ENCODE data around the gene FILIP1. TPM values are rescaled to one million over a fixed set of nuclear protein-coding genes. Genes with fewer than 3 reads are reported as not detected.

The FILIP1 gene
- polyA plus RNA-seq, 3 donors = not detected

- no peaks in the 10 kb centered on the region for H3K4me1 ChIP-seq (ENCODE audit: control insufficient read depth in 1 of 2, insufficient read depth in 2 of 2, low read length in 2 of 2)
- peaks cover 0 to 8% (median 3%) of the 10 kb centered on the region in 7 donors for H3K9me3 Mint-ChIP-seq
- TF ChIP-seq, protein P1, sequence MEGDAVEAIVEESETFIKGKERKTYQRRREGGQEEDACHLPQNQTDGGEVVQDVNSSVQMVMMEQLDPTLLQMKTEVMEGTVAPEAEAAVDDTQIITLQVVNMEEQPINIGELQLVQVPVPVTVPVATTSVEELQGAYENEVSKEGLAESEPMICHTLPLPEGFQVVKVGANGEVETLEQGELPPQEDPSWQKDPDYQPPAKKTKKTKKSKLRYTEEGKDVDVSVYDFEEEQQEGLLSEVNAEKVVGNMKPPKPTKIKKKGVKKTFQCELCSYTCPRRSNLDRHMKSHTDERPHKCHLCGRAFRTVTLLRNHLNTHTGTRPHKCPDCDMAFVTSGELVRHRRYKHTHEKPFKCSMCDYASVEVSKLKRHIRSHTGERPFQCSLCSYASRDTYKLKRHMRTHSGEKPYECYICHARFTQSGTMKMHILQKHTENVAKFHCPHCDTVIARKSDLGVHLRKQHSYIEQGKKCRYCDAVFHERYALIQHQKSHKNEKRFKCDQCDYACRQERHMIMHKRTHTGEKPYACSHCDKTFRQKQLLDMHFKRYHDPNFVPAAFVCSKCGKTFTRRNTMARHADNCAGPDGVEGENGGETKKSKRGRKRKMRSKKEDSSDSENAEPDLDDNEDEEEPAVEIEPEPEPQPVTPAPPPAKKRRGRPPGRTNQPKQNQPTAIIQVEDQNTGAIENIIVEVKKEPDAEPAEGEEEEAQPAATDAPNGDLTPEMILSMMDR (IDR thresholded peaks at IDR 0.05) = no peak
- no peak overlapping the region for H3K9ac ChIP-seq (ENCODE audit: insufficient read depth, low read length, poor library complexity, severe bottlenecking)
- H4K20me1 ChIP-seq (ENCODE audit: insufficient read depth, low read length) = no peaks in the 10 kb centered on the region
- no peaks in the 10 kb centered on the region for H3K9me3 ChIP-seq (replicated peaks in 1 of 2; ENCODE audit: control insufficient read depth in 1 of 2, insufficient read depth in 1 of 2, low read length in 2 of 2)
- H3K27me3 Mint-ChIP-seq (ENCODE audit: low read depth in 3 of 3) = peaks cover 0 to 2% (median 1%) of the 10 kb centered on the region in 3 donors
- no peak overlapping the region for H3K4me2 ChIP-seq (replicated peaks; ENCODE audit: extremely low read depth, low read length, poor library complexity, severe bottlenecking)
- no peaks in the 10 kb centered on the region for H3K79me2 ChIP-seq (ENCODE audit: insufficient read depth, low read length)
- H3K27me3 ChIP-seq (ENCODE audit: control insufficient read depth in 2 of 2, insufficient read depth in 2 of 2, low read length in 2 of 2) = no peaks in the 10 kb centered on the region
- intact Hi-C loops (cut with micrococcal nuclease) = no loop called here
- no peak for DNase-seq
- H3K36me3 ChIP-seq (replicated peaks in 1 of 2; ENCODE audit: control insufficient read depth in 1 of 2, insufficient read depth in 2 of 2, low read length in 2 of 2) = no peaks in the 10 kb centered on the region
- H3K36me3 Mint-ChIP-seq = no peaks in the 10 kb centered on the region
- no CpG with 5 or more reads among the region's 2 CpGs for WGBS (ENCODE audit: insufficient coverage)
- no peak overlapping the region for H3K27ac ChIP-seq (ENCODE audit: low read depth in 1 of 2, low read length in 2 of 2)
- no peak overlapping the region for H3K4me3 Mint-ChIP-seq
- H3K4me3 ChIP-seq (replicated peaks in 1 of 3; ENCODE audit: low read depth in 2 of 3, low read length in 3 of 3) = no peak overlapping the region
- H2AFZ ChIP-seq (ENCODE audit: insufficient read depth, low read depth, low read length, poor library complexity, severe bottlenecking) = no peak overlapping the region
- H3K27ac Mint-ChIP-seq = no peak overlapping the region
- no peaks in the 10 kb centered on the region for H3K4me1 Mint-ChIP-seq
These were observed 66.3 kb downstream of the FILIP1 start for GRCh38 chr6:75427329-75427728.

DNA sequence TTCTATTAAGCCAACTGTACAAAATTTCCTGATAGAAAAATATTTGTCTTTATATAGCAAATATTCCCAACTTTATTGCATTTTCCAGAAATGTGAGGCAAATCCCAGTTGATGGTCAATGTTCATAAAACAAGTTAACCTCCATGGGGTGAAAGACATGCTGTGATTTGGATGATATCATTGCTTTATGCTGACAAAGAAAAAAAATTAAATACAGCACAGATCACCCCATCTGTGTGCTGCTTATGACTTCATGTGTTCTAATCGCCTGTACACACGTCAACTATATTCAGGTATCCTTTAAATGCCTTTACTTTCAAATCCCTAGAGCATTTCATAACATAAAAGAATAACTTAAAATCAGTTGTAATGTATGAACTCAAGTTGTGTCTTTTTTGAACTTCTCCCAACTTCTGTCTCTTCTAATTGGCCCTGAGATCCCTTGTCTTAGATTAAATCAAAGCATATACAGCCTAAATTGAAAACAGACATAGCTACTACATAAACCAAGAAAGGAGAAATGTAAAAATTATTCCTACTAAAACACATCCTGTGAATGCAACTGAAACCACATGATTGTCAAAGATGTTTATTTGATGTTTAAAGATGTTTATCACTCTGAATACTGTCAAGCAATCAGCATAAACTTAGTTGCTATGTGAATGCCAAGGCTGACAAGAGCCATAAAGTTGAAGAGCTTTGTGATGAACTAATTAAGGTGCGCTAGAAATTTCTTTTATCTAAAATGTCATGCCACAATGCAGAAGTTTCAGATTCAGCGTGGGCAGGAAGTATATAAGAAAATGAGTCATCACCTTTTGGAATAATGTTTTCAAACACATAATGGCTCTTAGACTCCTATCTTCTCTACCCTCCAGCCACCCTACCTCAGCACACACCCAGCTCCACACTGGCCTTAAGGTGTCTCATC lies 68.7 kb downstream of the FILIP1 start:
- no peaks in the 10 kb centered on the region for H3K36me3 Mint-ChIP-seq
- no peaks in the 10 kb centered on the region for H3K36me3 ChIP-seq (replicated peaks in 1 of 2; ENCODE audit: control insufficient read depth in 1 of 2, insufficient read depth in 2 of 2, low read length in 2 of 2)
- no peaks in the 10 kb centered on the region for H4K20me1 ChIP-seq (ENCODE audit: insufficient read depth, low read length)
- H3K9me3 ChIP-seq (replicated peaks in 1 of 2; ENCODE audit: control insufficient read depth in 1 of 2, insufficient read depth in 1 of 2, low read length in 2 of 2) = no peaks in the 10 kb centered on the region
- H3K4me3 Mint-ChIP-seq = no peak overlapping the region
- H3K4me3 ChIP-seq (replicated peaks in 1 of 3; ENCODE audit: low read depth in 2 of 3, low read length in 3 of 3) = no peak overlapping the region
- no peak overlapping the region for H3K9ac ChIP-seq (ENCODE audit: insufficient read depth, low read length, poor library complexity, severe bottlenecking)
- TF ChIP-seq, protein P1 (IDR thresholded peaks at IDR 0.05) = no peak
- no peaks in the 10 kb centered on the region for H3K4me1 ChIP-seq (ENCODE audit: control insufficient read depth in 1 of 2, insufficient read depth in 2 of 2, low read length in 2 of 2)
- H3K27me3 Mint-ChIP-seq (ENCODE audit: low read depth in 3 of 3) = peaks cover 0 to 4% (median 1%) of the 10 kb centered on the region in 3 donors
- H3K27ac Mint-ChIP-seq = no peak overlapping the region
- H3K4me2 ChIP-seq (replicated peaks; ENCODE audit: extremely low read depth, low read length, poor library complexity, severe bottlenecking) = no peak overlapping the region
- no peak for DNase-seq
- no peaks in the 10 kb centered on the region for H3K79me2 ChIP-seq (ENCODE audit: insufficient read depth, low read length)
- H3K27ac ChIP-seq (ENCODE audit: low read depth in 1 of 2, low read length in 2 of 2) = no peak overlapping the region
- H3K4me1 Mint-ChIP-seq = no peaks in the 10 kb centered on the region
- intact Hi-C loops (cut with micrococcal nuclease) = no loop called here
- no peaks in the 10 kb centered on the region for H3K27me3 ChIP-seq (ENCODE audit: control insufficient read depth in 2 of 2, insufficient read depth in 2 of 2, low read length in 2 of 2)
- H3K9me3 Mint-ChIP-seq = peaks cover 0 to 7% (median 2%) of the 10 kb centered on the region in 7 donors
- H2AFZ ChIP-seq (ENCODE audit: insufficient read depth, low read depth, low read length, poor library complexity, severe bottlenecking) = no peak overlapping the region
- no CpG with 5 or more reads among the region's 4 CpGs for WGBS (ENCODE audit: insufficient coverage)
